C4-2B (cell line): ENCODE measurements around the gene ACBD3.

Experiments
- H3K27ac ChIP-seq: fragments of 450-650 bp; 2 replicates; pipeline ENCODE4 v1.5.1; 2017
- ZFX ChIP-seq: fragments of 450-650 bp; IDR thresholded peaks from 2 replicates; pipeline ENCODE4 v1.6.1; 2017
- TF ChIP-seq, protein P1 (sequence below): fragments of 450-650 bp; conservative IDR thresholded peaks from 2 replicates; pipeline ENCODE4 v1.5.1; 2017; ENCODE audit warnings: mild to moderate bottlenecking

ACBD3 gene

DNA sequence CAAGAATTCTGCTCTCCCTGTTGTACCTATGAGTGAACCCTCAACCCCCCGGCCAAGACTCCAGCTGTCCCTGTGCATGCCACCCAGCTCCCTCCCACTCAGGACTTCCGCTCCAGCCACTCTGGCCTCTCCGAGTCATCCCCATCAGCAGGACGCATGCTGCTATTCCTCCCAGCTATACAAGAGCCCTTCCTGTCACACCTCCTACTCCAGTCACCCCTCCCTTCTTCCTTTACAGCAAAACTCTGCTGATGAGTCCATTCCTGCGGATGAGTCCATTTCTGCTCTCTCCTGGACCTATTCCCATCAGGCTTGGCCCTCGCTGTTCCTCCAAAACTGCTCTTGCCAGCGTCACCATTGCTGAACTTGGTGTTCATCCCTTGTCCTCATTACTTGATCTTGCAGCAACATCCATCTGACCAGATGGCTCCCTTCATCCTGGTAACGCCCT is 81.8 kb downstream of the ACBD3 start:
- TF ChIP-seq, protein P1, sequence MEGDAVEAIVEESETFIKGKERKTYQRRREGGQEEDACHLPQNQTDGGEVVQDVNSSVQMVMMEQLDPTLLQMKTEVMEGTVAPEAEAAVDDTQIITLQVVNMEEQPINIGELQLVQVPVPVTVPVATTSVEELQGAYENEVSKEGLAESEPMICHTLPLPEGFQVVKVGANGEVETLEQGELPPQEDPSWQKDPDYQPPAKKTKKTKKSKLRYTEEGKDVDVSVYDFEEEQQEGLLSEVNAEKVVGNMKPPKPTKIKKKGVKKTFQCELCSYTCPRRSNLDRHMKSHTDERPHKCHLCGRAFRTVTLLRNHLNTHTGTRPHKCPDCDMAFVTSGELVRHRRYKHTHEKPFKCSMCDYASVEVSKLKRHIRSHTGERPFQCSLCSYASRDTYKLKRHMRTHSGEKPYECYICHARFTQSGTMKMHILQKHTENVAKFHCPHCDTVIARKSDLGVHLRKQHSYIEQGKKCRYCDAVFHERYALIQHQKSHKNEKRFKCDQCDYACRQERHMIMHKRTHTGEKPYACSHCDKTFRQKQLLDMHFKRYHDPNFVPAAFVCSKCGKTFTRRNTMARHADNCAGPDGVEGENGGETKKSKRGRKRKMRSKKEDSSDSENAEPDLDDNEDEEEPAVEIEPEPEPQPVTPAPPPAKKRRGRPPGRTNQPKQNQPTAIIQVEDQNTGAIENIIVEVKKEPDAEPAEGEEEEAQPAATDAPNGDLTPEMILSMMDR = no peak
- no peak for TF ChIP-seq ZFX
- no peak overlapping the region for H3K27ac ChIP-seq

DNA sequence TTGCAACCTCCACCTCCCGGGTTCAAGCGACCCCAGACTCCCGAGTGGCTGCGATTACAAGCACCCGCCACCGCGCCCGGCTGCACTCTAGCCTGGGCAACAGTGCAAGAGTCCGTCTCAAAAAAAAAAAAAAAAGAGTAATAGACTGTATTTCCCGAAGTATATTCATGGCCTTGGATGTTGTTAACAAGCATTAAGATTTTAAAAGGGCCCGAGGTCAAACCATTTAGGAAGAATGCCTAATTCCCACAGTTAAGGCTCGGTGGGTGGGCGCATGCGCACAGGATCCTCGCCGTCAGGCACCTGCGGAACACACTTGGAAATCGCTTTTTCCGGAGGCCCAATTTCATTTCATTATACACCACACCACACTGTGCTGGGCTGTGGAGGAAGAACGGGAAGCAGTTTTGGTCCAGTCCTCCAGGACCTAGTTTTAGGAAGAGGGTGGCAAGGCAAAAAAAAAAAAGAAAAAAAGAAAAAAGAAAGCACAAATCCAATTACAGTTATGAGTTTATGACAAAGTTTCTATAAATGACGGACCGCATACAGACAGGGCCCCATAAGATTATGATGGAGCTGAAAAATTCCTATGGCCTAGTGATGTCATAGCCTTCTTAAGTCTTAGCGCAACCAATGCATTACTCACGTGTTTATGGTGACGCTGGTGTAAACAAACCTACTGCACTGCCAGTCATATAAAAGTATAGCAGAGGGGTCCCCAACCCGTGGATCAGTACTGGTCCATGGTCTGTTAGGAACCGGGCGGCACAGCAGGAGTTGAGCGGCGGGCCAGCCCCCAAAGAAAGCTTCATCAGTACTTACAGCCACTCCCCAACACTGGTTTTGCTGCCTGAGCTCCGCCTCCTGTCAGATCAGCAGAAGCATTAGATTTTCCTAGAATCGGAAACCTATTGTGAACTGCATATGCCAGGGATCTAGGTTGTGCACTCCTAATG is 85.8 kb downstream of the ACBD3 start:
- H3K27ac ChIP-seq = no peak overlapping the region

DNA sequence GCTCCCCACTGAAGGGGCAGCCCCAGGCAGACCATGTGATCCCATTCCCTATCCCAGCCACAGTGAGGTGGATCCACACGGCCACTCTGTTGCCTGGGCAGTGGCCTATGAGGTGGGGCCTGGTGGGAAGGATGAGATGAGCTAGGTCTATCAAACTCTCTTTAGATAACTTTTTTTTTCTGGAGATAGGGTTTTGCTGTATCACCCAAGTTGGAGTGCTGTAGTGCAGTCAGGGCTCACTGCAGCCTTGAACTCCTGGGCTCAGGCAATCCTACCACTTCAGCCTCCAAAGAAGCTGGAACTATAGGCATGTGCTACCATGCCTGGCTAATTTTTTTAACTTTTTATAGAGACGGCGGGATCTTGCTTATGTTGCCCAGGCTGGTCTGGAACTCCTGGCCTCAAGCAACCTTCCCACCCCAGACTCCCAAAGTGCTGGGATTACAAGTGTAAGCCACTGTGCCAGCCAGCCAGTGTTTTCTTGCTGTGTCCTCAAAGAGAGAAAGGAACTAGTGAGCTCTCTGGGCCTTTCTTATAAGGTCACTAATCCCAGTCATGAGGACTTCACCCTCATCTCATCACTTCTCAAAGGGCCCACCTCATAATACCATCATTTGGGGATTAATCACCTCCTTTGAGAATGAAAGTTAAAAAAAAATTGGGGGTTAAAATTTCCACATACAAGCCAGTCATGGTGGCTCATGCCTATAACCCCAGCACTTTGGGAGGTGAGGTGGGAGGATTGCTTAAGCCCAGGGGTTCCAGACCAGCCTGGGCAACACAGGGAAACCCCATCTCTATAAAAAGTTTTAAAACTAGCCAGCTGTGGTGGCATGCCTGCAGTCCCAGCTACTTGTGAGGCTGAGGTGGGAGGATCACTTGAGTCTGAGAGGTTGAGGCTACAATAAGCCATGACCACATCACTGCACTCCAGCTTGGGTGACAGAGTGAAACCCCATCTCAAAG is 87.4 kb downstream of the ACBD3 start:
- H3K27ac ChIP-seq = no peak overlapping the region
- TF ChIP-seq, protein P1 = no peak
- TF ChIP-seq ZFX = no peak

More for the DNA sequence above, 85.8 kb downstream of the ACBD3 start:
- no peak for TF ChIP-seq ZFX
- TF ChIP-seq, protein P1 = no peak

DNA sequence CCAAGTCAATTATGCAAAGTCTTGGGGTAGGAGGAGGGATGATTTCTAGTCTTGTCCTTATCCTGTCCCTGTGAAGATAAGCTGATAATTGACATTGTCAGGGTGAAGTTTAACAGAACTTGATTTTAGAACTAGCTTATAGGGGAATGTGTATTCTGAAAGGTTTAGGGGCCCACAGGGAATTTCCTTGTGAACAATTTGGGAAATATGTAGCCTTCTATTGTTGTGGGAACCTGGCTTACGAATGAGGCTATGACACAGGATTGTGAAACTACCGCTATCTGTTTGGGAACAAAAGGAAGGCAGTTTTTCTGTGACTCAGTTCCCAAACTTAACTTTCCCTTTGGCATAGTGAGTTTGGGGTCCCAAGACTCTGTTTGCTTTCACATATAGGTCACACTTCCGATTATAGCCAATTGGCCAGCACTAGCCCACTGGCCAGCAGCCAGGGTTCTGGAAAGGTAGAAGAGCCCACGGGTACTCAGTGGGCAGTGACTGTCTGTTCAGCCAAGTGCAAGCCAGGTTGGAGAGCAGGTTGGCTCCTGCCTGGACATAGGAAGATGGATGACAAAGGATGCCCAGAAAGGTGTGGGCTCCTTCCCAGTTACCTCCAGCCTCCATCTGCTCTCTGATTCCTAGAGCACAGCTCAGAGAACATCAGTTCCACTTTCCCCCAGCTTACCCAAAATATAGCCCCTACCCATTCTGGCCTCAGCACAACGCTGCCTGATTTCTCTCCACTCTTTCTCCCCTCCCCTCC is 88.5 kb downstream of the ACBD3 start:
- TF ChIP-seq, protein P1 = no peak
- no peak for TF ChIP-seq ZFX
- no peak overlapping the region for H3K27ac ChIP-seq

DNA sequence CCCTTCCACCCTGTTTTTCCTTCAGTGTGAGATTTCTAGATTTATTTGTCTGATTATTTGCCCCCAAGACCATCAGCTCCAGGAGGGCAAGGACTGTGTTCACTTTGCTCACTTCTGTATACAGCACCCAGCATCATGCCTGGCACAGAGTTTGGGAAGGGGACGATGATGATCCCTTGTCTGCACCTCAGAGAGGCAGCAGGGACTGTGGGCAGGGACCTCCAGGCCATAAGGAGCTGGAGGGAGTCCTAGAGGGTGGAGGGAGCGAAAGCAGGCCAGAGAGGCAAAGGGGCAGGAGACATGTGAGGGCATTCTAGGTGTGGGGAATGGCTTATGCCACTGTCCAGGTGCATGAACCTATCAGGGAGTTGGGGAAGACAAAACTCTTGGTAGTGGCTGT is 91.3 kb downstream of the ACBD3 start:
- no peak overlapping the region for H3K27ac ChIP-seq
- TF ChIP-seq ZFX = no peak
- TF ChIP-seq, protein P1 = no peak
